ENCODE data around the gene DUSP2.

DUSP2 gene

GRCh38 chr2:96145036-96145847, at the start of gene DUSP2:
Gene DUSP2, minus strand, starts transcription at chr2:96145440. Its CDS starts 86 bp downstream, at chr2:96145354.
- DNase-seq (ENCODE audit: low read depth in 2 of 2), result peak; percentile 86 to 87

DNA sequence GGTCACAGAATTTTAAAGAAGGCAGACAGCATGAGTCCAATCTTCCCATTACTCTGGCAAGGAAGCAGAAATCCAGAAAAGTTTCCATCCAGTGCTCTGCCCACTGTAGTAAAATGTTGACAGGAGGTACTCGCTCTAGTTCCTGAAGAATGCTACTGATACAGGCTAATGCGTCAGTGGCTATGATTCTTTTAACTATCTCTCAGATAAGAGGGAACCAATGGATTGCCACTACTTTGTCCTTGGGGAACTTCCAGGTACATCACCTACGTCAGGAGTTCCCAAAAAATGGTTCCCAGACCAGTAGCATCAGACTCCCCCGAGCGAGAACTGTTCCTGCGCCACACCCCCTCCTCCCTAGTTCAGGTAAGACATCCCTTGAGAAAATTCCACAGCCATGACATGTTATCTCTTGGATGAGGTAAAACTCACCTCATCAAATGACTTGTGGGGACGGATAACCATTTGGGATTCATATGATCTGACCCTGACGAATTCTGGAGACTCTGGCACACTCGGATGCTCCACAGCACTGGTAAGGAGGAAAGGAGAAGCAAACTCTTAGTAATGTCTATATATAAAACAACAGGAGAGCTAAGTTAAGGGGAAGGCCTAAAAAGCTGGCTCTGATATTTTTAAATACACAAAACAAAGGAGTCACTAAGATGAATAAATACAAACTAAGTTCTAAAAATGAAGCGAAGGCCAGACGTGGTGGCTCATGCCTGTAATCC, 46.9 kb upstream of the DUSP2 start:
- DNase-seq (ENCODE audit: low read depth in 2 of 2), result no peak

DNA sequence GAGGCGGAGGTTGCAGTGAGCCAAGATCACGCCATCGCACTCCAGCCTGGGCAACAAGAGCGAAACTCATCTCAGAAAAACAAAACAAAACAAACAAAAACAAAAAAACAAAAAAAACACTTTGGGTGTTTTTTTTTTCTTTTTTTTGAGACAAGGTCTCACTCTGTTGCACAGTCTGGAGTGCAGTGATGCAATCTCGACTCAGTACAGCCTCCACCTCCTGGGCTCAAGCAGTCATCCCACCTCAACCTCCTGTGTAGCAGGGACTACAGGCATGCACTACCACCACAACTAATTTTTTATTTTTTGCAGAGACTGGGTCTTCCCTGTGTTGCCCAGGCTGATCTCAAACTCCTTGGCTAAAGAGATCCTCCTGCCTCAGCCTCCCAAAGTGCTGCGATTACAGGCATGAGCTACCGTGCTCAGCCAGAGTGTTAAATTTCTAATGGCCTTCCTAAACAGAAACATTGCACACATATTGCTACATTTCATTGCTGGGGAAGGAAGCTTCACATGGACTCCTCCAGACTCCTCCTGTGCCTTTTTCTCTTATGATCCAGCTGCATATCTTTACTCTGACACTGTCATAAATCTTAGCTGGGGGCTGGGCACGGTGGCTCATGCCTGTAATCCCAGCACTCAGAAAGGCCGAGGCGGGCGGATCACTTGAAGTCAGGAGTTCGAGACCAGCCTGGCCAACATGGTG, 43.7 kb upstream of the DUSP2 start:
- no peak for DNase-seq (ENCODE audit: low read depth in 2 of 2)

DNA sequence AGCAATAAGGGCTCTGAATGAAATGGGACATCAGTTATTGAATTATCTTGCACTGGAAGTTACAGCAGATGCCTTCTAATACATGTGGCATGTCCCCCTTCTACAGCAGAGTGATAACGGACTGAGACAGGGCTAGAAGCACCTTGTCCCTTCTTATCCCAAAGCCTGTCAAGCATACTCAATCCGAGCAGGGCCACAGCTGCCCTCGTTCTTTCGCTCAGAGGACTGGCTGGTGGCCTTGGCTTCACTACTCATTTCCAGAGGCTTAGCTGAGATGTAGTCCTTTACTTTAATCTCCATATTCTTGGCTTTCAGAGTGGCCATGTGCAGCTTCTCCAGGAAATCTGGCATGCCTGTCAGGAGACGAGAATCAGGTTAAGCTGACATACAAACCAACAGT, 41.3 kb upstream of the DUSP2 start:
- DNase-seq (ENCODE audit: low read depth in 2 of 2), result no peak

GRCh38 chr2:96185516-96185915, 40.3 kb upstream of the DUSP2 start:
- no peak for DNase-seq (ENCODE audit: low read depth in 2 of 2)

GRCh38 chr2:96184989-96185388, 39.7 kb upstream of the DUSP2 start:
- no peak for DNase-seq (ENCODE audit: low read depth in 2 of 2)

DNA sequence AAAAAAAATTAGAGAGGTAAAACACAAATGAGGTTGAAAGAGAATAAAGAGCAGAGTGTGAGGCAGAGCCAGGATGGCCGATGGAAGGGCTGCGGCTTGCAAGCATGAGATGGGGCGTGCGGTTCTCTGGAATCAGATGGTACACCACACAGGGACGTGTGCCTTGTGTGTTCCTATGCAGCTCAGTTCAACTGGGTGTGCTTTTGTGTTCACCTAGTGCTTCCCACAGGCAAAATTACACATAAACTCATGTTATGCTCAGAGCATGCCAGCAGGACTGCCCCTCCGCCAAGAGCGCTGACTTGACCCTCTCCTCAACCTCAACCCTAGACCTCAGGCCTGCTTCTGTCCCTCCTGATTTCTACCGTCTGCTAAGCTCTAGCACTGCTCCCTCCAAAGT, 38.9 kb upstream of the DUSP2 start:
- DNase-seq (ENCODE audit: low read depth in 2 of 2), result no peak

GRCh38 chr2:96181529-96181928, 36.3 kb upstream of the DUSP2 start:
- DNase-seq (ENCODE audit: low read depth in 2 of 2), result no peak

GRCh38 chr2:96180521-96180920, 35.3 kb upstream of the DUSP2 start:
- DNase-seq (ENCODE audit: low read depth in 2 of 2), result no peak

GRCh38 chr2:96180002-96180401, 34.8 kb upstream of the DUSP2 start:
- no peak for DNase-seq (ENCODE audit: low read depth in 2 of 2)

DNA sequence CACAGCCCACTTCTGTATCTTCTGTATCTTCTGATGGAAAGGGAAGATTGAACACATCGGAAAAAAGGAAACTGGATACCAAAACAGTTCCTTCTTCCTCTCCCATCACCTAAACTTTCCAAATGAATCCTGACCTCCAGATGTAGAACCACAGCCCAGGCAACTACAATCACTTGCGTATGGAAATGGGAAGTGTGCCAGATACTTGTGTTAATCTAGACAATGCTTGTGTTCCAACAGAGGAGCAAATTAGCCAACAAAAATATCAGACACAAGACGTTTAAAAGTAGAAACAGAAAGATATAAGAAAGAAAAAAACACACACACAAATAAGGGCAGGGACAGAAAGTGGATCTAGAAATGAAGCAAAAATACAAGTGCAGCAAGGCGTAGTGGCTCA, 31.4 kb upstream of the DUSP2 start:
- no peak for DNase-seq (ENCODE audit: low read depth in 2 of 2)

GRCh38 chr2:96175951-96176350, 30.7 kb upstream of the DUSP2 start:
- no peak for DNase-seq (ENCODE audit: low read depth in 2 of 2)

DNA sequence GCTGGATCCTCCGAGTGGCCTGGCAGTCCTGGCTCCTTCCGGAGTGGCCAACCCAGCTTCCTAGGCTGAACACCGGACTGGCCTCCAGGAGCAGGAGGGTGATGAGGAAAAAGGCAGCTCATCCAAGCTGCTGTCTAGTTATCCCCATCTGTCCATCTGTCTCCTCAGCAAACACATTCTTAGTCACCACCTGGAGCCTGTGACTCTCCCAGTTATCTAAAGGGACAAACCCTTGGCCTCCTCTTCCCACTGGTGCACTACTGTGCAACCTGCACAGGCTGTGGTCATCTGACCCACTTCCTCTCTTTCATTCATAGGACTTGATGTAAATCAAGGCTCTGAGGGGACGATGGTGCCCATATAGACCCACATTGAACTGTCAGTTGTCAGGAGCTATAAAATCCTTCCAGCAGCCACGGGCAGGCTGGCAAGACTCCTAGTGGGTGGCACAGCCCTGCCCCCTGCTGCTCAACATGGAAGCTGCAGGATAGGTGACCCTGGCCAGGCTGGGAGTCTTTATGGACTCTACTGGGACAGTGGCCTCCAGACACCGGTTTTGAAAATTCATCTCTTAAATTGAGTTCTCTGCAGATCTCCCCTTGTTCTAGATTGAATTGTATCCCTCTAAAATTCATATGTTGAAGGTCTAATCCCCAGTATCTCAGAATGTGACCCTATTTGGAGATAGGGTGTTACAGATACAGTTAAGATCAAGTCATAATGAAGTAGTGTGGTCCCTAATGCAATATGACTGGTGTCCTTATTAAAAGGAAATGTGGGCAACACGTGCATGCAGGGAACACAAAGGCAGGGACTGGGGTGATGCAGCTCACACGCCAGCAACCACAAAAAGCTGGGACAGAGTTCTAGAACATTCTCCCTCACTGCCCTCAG, 29.3 kb upstream of the DUSP2 start:
- peak; percentile 78 to 83 for DNase-seq (ENCODE audit: low read depth in 2 of 2)

- DNase-seq (ENCODE audit: low read depth in 2 of 2), result no peak
Measured at GRCh38 chr2:96171831-96172230, 26.6 kb upstream of the DUSP2 start.

- DNase-seq (ENCODE audit: low read depth in 2 of 2), result no peak
Measured at GRCh38 chr2:96170626-96171025, 25.4 kb upstream of the DUSP2 start.

DNA sequence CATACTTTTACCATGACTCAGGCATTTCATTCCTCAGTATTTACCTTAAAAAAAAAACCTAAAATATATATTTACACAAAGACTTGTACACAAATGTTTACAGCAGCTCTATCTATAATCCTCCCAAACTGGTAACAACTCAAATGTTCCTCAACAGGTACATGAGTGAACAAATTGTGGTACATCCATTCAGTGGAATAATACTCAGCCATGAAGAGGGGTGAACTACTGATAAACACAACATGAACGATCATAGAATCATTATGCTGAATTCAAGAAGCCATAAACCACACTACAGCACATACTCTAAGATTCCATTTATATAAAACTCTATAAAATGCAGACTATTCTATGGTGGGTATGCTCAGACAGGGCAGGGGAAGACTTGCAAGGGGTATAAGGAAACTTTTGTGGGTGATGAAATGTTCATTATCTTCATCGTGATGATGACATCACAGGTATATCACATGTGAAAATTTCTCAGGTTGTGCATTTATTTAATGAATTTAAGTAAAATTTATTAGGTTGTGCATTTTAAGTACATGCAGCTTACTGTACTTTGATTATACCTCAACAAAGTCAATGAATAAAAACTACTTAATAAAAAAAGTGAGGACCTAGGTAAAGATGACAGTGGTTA, 24.7 kb upstream of the DUSP2 start:
- DNase-seq (ENCODE audit: low read depth in 2 of 2), result no peak

DNA sequence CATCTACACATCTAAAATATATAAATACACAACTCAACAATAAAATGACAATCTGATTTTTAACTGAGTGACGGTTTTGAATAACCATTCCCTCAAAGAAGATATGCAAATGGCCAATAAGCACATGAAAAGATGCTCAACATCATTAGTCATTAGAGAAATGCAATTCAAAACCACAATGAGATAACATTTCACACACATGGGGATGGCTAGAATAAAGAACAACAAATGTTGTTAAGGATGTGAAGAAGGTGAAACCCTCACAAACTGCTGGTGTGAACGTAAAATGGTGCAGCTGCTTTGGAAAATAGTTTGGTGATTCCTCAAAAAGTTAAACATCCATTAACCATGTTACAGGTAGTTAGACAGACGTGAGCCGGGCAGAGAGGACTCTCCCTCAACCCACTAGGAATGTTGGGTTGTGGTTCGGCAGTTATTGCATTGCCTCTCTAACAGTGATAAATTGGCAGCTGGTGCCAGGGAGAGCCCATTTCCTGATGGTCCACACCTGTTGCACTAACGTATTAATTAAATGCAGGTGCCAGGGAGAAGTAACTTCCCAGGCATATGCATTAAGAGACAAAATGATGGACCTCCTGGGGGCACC, 22.3 kb upstream of the DUSP2 start:
- no peak for DNase-seq (ENCODE audit: low read depth in 2 of 2)

DNA sequence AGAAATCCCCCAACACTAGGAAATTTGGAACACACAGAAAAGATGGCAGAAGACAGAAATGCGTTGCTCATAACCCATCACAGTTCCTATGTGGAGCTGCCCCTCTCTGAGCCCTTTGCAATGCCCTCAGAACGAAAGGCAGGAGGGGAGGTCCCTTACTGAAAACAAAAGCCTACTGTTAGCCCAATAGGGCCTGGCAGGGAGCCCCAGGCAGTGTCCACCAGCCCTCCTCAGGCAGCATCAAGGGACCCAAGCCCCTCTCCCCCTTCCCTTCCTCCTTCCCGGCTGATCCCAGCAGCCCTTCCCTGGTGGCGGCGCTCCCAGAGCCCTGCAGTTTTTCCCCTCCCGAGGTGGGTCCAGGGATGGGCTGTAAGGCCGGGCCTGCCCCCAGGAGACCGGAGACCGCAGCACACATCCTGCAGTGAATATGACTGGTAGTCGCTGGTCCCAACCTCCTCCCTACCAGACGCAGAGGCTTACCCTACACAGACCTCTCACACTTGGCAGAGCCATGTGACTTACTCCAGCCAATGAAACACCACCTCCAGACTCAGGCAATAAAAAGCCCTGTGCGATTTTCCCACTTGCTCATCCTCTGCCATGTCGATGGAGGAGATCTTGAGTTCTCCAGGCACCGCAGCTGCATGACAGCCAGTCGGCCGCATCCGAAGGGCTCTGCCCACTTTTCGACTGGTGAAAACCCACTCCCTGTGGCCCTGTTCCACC, 19.4 kb upstream of the DUSP2 start:
- DNase-seq (ENCODE audit: low read depth in 2 of 2), result peak in 1 of 2 donors; percentile 53

GRCh38 chr2:96163768-96164429, 18.7 kb upstream of the DUSP2 start:
- DNase-seq (ENCODE audit: low read depth in 2 of 2), result peak; percentile 70 to 80
